ENCODE measurements around the gene ITPK1.

DNA sequence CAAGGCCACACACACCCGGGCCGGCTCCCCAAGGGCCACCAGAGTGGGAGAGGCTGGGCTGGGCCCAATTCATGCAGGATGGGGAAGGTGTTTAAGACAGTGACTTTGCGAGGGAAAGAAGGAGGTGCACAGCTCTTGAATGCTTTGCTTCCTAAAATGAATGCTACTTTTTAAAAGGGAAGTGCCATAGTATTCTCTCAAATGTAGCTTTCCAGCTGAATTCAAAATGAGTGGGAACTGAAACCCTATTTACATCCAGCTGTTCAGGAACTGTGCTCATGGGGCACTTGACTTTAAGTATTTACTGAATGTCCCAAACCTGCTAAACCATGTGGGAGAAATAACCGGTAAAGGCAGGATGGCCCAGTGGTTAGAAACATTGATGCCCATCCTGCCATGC lies 7.6 kb downstream of the ITPK1 start:
- TF ChIP-seq, protein P1, sequence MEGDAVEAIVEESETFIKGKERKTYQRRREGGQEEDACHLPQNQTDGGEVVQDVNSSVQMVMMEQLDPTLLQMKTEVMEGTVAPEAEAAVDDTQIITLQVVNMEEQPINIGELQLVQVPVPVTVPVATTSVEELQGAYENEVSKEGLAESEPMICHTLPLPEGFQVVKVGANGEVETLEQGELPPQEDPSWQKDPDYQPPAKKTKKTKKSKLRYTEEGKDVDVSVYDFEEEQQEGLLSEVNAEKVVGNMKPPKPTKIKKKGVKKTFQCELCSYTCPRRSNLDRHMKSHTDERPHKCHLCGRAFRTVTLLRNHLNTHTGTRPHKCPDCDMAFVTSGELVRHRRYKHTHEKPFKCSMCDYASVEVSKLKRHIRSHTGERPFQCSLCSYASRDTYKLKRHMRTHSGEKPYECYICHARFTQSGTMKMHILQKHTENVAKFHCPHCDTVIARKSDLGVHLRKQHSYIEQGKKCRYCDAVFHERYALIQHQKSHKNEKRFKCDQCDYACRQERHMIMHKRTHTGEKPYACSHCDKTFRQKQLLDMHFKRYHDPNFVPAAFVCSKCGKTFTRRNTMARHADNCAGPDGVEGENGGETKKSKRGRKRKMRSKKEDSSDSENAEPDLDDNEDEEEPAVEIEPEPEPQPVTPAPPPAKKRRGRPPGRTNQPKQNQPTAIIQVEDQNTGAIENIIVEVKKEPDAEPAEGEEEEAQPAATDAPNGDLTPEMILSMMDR (IDR thresholded peaks at IDR 0.05; ENCODE audit: low read length), result no peak
- TF ChIP-seq EZH2phosphoT487 (IDR thresholded peaks at IDR 0.05; ENCODE audit: low read length), result no peak
